Fibroblast of mammary gland (primary cell): ENCODE measurements around the gene B4GALT5.

Experiments
- DNase-seq: peaks from one replicate; pipeline ENCODE4 v3.0.0-alpha.2; 2010; ENCODE audit warnings: low read depth
- H3K4me3 ChIP-seq: 2 replicates; pipeline ENCODE4 v1.5.1; 2011; ENCODE audit warnings: low read depth, mild to moderate bottlenecking, low read length, moderate library complexity; ENCODE audit not compliant: control insufficient read depth
- CTCF ChIP-seq: conservative IDR thresholded peaks from 2 replicates; pipeline ENCODE4 v1.5.1; 2011; ENCODE audit warnings: low read depth, low read length, inconsistent platforms; ENCODE audit not compliant: control insufficient read depth, insufficient read depth

B4GALT5 gene

DNA sequence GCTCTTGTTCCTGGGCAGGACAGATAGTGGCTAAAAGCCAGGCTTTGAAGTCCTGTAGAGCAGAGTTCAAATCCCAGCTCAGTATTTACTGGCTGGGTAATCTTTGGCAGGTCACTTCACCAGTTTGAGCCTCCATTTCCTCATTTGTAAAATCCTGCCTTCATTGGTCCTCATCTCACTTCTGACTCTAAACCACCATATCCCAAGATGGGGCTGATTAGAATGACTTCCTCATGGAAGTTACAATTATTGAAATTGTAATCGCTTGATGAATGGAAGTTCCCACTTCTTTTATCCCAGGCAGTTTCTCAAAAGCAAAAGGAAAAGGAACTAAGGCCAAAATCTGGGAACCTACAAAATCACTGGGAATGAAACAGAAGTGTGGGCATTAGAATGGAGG is 35.9 kb upstream of the B4GALT5 start:
- no peak overlapping the region for H3K4me3 ChIP-seq
- no peak for TF ChIP-seq CTCF
- DNase-seq = no peak

- no peak for TF ChIP-seq CTCF
- no peak overlapping the region for H3K4me3 ChIP-seq
- no peak for DNase-seq
Measured at GRCh38 chr20:49748525-49748838, 34.8 kb upstream of the B4GALT5 start.

DNA sequence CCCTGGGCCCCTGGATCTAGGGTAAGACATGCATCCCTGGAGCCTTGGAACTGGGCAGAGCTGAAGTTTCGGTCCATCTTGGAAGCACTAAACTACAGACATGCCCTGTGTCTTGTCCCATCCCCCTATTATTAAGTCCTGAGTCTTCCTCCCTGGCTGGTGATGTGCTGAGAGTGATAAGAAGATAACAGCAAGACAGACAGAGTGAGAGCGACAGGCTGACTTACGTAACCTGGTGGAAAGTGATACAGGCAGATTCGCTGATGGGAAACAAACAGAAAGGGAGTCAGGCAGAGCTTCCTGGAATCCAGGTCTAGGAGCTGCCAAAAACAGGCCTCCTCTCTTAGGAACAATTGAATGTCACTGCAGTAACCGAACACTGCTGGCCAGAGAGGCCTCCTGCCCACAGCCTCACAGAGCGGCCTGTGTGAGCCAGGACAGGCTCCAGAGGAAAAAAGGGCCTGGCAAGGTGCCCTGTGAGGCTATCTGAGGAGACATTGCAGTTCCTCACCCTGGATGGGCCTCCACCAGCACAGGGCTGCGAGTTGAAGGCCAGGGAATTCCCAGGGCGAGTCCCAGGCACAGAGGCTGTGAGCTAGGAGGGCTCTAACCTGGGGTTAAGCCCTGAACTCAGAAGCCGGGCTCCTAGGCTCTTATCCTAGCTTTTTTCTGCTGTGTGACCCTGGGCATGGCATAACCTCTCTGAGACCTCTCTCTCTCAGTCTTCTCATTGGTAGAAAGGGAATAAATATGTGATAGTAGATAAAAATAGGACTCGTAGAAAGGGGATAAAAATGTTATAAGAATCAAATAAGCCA is 34.2 kb upstream of the B4GALT5 start:
- DNase-seq = peak; percentile 51
- H3K4me3 ChIP-seq = no peak overlapping the region
- TF ChIP-seq CTCF = no peak

DNA sequence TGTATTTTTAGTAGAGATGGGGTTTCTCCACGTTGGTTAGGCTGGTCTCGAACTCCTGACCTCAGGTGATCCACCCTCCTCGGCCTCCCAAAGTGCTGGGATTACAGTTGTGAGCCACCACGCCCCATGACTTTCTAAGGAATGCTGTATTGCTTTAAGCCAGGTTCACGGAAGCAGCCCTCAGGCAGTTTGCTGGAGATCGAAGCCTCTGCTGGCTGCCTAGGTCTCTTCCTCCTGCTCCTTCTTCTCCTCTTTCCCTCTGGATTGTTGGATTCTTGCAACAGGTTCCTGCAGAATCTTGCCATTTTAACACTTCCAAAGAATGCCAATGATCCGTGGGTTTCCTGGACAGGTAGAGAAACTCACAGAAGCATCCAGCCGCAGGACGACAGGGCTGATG is 29.3 kb upstream of the B4GALT5 start:
- no peak overlapping the region for H3K4me3 ChIP-seq
- DNase-seq = no peak
- TF ChIP-seq CTCF = no peak

GRCh38 chr20:49741977-49742376 is 28.3 kb upstream of the B4GALT5 start:
- H3K4me3 ChIP-seq = no peak overlapping the region
- DNase-seq = no peak
- TF ChIP-seq CTCF = no peak

GRCh38 chr20:49740807-49741206 is 27.1 kb upstream of the B4GALT5 start:
- no peak for TF ChIP-seq CTCF
- DNase-seq = no peak
- no peak overlapping the region for H3K4me3 ChIP-seq

- TF ChIP-seq CTCF = no peak
- DNase-seq = no peak
- no peak overlapping the region for H3K4me3 ChIP-seq
Measured at GRCh38 chr20:49739042-49739441, 25.4 kb upstream of the B4GALT5 start.
